WERI-Rb-1 (cell line): ENCODE measurements around the gene C14orf39.
"Not testable (repeated sequence)": the region's sequence is repeated elsewhere in the genome, so short reads cannot be mapped to it uniquely, and the experiment has no call there.

Source experiments
- DNase-seq: peaks from one replicate; pipeline ENCODE4 v3.0.0-alpha.2; 2020
- H3K27ac ChIP-seq: fragments of 250-450 bp; sonication (Bioruptor Pico); 2 replicates; pipeline ENCODE4 v1.5.1; 2020; ENCODE audit warnings: mild to moderate bottlenecking, moderate library complexity
- H3K27me3 ChIP-seq: fragments of 250-450 bp; sonication (Bioruptor Pico); 2 replicates; pipeline ENCODE4 v1.5.1; 2021; ENCODE audit warnings: mild to moderate bottlenecking, low read depth, moderate library complexity; ENCODE audit not compliant: insufficient read depth, severe bottlenecking
- H3K36me3 ChIP-seq: fragments of 250-450 bp; sonication (Bioruptor Pico); 2 replicates; pipeline ENCODE4 v1.5.1; 2020; ENCODE audit warnings: mild to moderate bottlenecking, moderate library complexity
- H3K4me3 ChIP-seq: 2 replicates; pipeline ENCODE4 v1.5.1; 2011; ENCODE audit warnings: low read depth, mild to moderate bottlenecking, control low read depth, low read length
- H3K9me3 ChIP-seq: fragments of 250-450 bp; sonication (Bioruptor Pico); 2 replicates; pipeline ENCODE4 v1.5.1; 2021; ENCODE audit warnings: mild to moderate bottlenecking, moderate library complexity; ENCODE audit not compliant: severe bottlenecking
- TF ChIP-seq, protein P1 (sequence below): IDR thresholded peaks from 2 replicates; pipeline ENCODE4 v1.5.1; 2011; ENCODE audit warnings: low read depth, mild to moderate bottlenecking, control low read depth, inconsistent platforms, low read length

C14orf39 gene

DNA sequence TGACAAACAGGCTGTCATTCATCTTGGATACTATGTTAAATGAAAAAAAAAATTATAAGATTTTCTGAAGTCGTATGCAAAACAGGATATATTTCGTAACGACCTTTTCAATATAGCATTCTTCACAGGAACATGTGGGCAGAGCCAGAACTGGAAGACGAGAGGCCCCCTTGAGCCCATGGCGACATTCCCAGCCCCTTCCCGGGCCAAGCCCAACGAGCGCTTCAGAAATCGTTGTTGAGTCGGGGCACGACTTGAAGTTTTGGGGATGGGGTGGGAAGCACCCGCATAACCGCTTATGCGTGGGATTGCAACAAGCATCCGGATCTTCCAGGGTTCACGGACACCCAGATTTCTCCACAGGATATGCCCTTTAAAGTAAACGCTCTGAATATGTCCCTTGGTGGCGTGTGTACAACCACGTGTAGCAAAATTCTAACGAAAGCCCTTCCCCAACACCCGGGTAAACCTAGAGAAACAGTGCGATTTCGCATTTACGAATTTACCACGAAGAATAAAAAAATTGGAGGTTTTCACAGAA lies 736 bp downstream of the C14orf39 start:
- no peak for DNase-seq
- no peaks in the 10 kb centered on the region; the same call in 1 of the 2 replicates for H3K36me3 ChIP-seq
- peaks cover 3% of the 10 kb centered on the region for H3K9me3 ChIP-seq
- peak overlapping the region; percentile 54 for H3K4me3 ChIP-seq
- TF ChIP-seq, protein P1, sequence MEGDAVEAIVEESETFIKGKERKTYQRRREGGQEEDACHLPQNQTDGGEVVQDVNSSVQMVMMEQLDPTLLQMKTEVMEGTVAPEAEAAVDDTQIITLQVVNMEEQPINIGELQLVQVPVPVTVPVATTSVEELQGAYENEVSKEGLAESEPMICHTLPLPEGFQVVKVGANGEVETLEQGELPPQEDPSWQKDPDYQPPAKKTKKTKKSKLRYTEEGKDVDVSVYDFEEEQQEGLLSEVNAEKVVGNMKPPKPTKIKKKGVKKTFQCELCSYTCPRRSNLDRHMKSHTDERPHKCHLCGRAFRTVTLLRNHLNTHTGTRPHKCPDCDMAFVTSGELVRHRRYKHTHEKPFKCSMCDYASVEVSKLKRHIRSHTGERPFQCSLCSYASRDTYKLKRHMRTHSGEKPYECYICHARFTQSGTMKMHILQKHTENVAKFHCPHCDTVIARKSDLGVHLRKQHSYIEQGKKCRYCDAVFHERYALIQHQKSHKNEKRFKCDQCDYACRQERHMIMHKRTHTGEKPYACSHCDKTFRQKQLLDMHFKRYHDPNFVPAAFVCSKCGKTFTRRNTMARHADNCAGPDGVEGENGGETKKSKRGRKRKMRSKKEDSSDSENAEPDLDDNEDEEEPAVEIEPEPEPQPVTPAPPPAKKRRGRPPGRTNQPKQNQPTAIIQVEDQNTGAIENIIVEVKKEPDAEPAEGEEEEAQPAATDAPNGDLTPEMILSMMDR: no peak
- peak overlapping the region; percentile 73 for H3K27ac ChIP-seq
- H3K27me3 ChIP-seq: no peaks in the 10 kb centered on the region

- no peaks in the 10 kb centered on the region for H3K27me3 ChIP-seq
- no peaks in the 10 kb centered on the region; the same call in 1 of the 2 replicates for H3K36me3 ChIP-seq
- DNase-seq: no peak
- no peak overlapping the region for H3K4me3 ChIP-seq
- TF ChIP-seq, protein P1: no peak
- peaks cover 3% of the 10 kb centered on the region for H3K9me3 ChIP-seq
- no peak overlapping the region for H3K27ac ChIP-seq
Observed at GRCh38 chr14:60482743-60483142, 3.1 kb downstream of the C14orf39 start.

GRCh38 chr14:60480248-60480647 lies 5.6 kb downstream of the C14orf39 start:
- not testable (repeated sequence) for H3K4me3 ChIP-seq, DNase-seq, H3K27me3 ChIP-seq, H3K9me3 ChIP-seq, H3K36me3 ChIP-seq, H3K27ac ChIP-seq

GRCh38 chr14:60455875-60456274 lies 30.0 kb downstream of the C14orf39 start:
- H3K4me3 ChIP-seq: no peak overlapping the region
- no peak for DNase-seq
- H3K9me3 ChIP-seq: no peaks in the 10 kb centered on the region
- H3K27ac ChIP-seq: no peak overlapping the region
- no peaks in the 10 kb centered on the region for H3K36me3 ChIP-seq
- H3K27me3 ChIP-seq: no peaks in the 10 kb centered on the region
- TF ChIP-seq, protein P1: no peak

DNA sequence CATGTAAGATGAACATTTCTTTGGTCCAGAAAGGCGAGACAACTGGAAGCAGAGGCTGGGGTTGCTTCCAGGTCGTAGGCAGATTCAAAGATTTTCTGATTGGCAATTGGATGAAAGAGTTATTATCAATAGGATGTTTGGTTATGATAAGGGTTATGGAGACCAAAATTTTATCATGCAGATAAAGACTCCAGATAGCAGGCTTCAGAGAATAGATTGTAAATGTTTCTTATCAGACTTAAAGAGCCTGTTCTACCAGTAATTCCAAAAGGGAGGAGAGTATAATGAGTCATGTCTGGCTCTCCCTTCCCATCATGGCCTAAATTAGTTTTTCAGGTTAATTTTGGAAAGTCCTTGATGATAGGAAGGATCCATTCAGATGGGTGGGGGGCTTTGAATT lies 55.6 kb downstream of the C14orf39 start:
- Histone ChIP-seq H3K9me3 (no peaks in the 10 kb centered on the region), H3K27ac (no peak overlapping the region), H3K4me3 (no peak overlapping the region), H3K36me3 (no peaks in the 10 kb centered on the region), H3K27me3 (no peaks in the 10 kb centered on the region)
- DNase-seq: no peak
- TF ChIP-seq, protein P1: no peak

GRCh38 chr14:60420050-60420449 lies 65.8 kb downstream of the C14orf39 start:
- Histone ChIP-seq H3K4me3 (no peak overlapping the region), H3K27ac (no peak overlapping the region), H3K27me3 (no peaks in the 10 kb centered on the region), H3K36me3 (no peaks in the 10 kb centered on the region), H3K9me3 (no peaks in the 10 kb centered on the region)
- TF ChIP-seq, protein P1: no peak
- DNase-seq: no peak

- not testable (repeated sequence) for H3K27me3 ChIP-seq, DNase-seq, H3K27ac ChIP-seq, H3K4me3 ChIP-seq, H3K9me3 ChIP-seq, H3K36me3 ChIP-seq
Observed at GRCh38 chr14:60397550-60397949, 88.3 kb downstream of the C14orf39 start.
